ENCODE results near the gene PTPN1. TPM values are rescaled to one million over a fixed set of nuclear protein-coding genes. Genes with fewer than 3 reads are reported as not detected.

The PTPN1 gene
- total and polyA plus RNA-seq, 2 of the 13 experiments (the other 11 are each of a cell fraction or from before 2014, with no cell fraction given) = 17.7 to 37.2 TPM

- TF ChIP-seq ZNF12 (CRISPR knock-in tag; IDR thresholded peaks at IDR 0.05) = no peak
Measured at GRCh38 chr20:50574108-50574507, 63.9 kb downstream of the PTPN1 start (continued).

GRCh38 chr20:50574586-50574985, 64.4 kb downstream of the PTPN1 start:
- ChIA-PET POLR2A (interaction anchor here (1.3 kb wide), 1 partner anchor 65 kb away, joined by 3 read pairs; the partner anchor contains the start of gene PTPN1), CTCF (ENCODE audit: low intra/inter-chr PET ratio, low total read pairs) (interaction anchor here (4.4 kb wide), 1 partner anchor 388 kb away, joined by 45 read pairs; no protein-coding TSS in a partner anchor)
- BruUV-seq (replicated peaks) = no TSS peak
- in situ Hi-C loops (cut with HindIII; ENCODE audit: extremely low pct_ligation_motif_present, low pct_unique_long_range_greater_than_20kb) = loop anchor here (5.0 kb wide), 1 partner anchor 97 kb away; no protein-coding TSS in a partner anchor
- Histone ChIP-seq H3K36me3 (replicated peaks in 1 of 2; ENCODE audit: control insufficient read depth in 1 of 2, insufficient read depth in 2 of 2, low read length in 2 of 2) (peaks cover 43 to 89% of the 10 kb centered on the region in 2 experiments), H4K20me1 (ENCODE audit: insufficient read depth, low read length) (no peaks in the 10 kb centered on the region), H2AFZ (ENCODE audit: low read length) (no peak overlapping the region), H3K9ac (ENCODE audit: insufficient read depth, low read depth, low read length) (no peak overlapping the region), H3K4me2 (ENCODE audit: low read depth, low read length) (no peak overlapping the region), H3K9me3 (ENCODE audit: low read length) (no peaks in the 10 kb centered on the region), H3K27ac (ENCODE audit: extremely low read length, insufficient read depth, low read length) (no peak overlapping the region), H3K4me3 (replicated peaks in 1 of 3; ENCODE audit: insufficient read depth in 1 of 3, low read depth in 2 of 3, low read length in 3 of 3) (no peak overlapping the region), H3K27me3 (ENCODE audit: control insufficient read depth in 1 of 2, insufficient read depth in 2 of 2, low read length in 2 of 2) (no peaks in the 10 kb centered on the region), H3K79me2 (ENCODE audit: insufficient read depth, low read length) (no peaks in the 10 kb centered on the region), H3K4me1 (ENCODE audit: insufficient read depth, low read length) (peaks cover 8% of the 10 kb centered on the region)
- 96% methylated on average over 5 of the region's 5 CpGs for WGBS (ENCODE audit: low lambda C conversion rate)
- ATAC-seq (no peak), DNase-seq (ENCODE audit: low spot score) (no peak), FAIRE-seq (peak; percentile 30)
- intact Hi-C loops (cut with micrococcal nuclease; ENCODE audit: unreplicated experiment) = no loop called here
- no peak for TF ChIP-seq GMEB2 (CRISPR knock-in tag; IDR thresholded peaks at IDR 0.05; ENCODE audit: low read depth)
- 0 out of 2 replicates have a peak, but pooled peaks have one; percentile 27 for TF ChIP-seq ZUFSP (CRISPR knock-in tag; IDR thresholded peaks at IDR 0.05; ENCODE audit: borderline replicate concordance)
